HG03571 (cell line): ENCODE data around the gene RANBP3.
"Not testable (repeated sequence)": the region's sequence is repeated elsewhere in the genome, so short reads cannot be mapped to it uniquely, and the experiment has no call there.

ENCODE experiments used
- ATAC-seq: cut with Tn5 transposase; IDR thresholded peaks from one replicate; pipeline ENCODE4 v1.9.1; 2021; ENCODE audit not compliant: unreplicated experiment

RANBP3 gene

DNA sequence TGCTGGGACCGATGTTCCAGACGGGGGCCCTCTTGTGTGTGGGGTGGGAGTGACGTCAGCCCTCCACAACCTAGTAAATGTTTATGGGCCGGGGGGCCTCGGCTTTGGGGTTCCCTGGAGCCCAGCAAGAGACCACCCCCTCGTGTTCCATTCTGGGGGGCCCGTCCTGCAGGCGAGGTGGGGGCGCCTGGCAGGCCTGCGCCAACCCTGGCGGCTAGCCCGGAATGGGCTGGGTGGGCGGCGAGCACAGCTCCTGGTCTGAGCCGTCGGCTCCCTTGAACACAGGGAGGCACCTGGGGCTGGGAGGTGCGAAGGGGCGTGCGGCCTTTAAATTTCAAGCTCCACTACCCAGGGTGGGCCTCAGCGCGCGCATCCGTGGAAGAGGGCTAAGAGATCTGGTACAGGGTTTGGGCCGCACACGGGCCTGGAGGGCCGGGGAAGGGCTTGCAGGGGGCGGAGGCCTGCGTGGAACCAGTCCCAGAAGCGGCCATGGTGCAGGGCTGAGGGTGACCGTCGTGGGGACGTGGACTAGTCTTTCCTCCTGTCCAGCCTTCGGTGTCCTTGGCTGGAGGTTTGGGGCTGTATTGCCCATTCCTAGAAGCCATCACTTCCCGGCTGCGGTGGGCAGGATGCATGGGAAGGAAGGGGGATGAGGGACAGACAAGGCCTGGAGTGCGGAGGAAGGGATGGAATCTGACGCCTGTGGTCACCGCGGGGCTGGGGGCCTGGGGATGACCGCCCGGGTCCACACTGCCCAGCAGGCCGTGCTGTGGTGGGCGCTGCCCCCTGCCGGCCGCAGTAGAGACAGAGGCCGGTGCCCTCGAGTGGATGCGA, 85.8 kb downstream of the RANBP3 start:
- no peak for ATAC-seq

DNA sequence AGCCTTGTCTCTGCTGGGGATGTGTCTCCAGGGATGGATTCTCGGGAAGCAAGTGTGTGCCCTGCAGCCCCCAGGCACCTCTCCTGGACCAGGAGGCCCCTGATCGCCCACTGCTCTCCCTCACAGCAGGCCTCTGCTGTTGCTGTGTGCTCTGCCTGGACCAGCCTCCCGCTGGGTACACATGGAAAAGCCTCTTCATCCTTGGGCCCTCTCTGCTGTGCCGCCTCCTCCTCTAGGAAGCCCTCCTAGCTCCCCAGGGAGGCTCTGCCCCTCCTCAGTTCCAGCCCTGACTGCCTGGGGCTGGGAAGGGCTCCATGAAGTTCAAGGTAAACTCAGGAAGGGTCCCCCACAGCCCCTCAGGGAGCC, 86.4 kb downstream of the RANBP3 start:
- no peak for ATAC-seq

GRCh38 chr19:5890099-5890498, 87.8 kb downstream of the RANBP3 start:
- no peak for ATAC-seq

DNA sequence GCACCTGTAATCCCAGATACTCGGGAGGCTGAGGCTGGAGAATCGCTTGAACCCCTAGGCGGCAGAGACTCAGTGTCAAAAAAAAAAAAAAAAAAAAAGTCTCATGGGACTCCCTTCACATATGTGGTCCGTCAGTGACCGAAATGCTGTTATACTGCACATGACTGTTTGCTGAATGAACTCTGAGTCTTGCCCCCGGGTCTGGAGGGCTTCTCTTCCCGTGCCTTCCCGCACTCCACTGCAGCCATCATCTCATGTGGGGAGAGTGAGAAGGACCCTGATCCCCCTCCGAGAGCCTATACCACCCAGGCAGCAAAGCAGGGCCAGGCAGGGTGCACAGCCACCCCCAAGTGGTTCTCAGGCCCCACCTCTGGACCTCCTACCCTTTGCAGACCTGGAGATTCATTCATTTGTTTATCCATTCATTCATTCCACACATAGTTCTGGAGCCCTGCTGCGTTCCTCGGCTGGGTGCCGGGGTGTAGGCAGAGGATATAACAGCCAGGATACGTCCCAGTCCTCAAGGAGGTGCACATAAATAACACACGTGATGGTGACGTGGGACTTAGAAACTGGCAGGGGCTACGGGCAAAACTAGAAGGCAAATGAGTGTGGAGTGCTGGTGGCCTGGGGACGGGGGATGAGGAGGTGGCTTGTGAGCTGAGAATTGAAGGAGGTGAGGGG, 88.5 kb downstream of the RANBP3 start:
- no peak for ATAC-seq

- not testable (repeated sequence) for ATAC-seq
Observed at GRCh38 chr19:5884065-5884811, 93.7 kb downstream of the RANBP3 start.

DNA sequence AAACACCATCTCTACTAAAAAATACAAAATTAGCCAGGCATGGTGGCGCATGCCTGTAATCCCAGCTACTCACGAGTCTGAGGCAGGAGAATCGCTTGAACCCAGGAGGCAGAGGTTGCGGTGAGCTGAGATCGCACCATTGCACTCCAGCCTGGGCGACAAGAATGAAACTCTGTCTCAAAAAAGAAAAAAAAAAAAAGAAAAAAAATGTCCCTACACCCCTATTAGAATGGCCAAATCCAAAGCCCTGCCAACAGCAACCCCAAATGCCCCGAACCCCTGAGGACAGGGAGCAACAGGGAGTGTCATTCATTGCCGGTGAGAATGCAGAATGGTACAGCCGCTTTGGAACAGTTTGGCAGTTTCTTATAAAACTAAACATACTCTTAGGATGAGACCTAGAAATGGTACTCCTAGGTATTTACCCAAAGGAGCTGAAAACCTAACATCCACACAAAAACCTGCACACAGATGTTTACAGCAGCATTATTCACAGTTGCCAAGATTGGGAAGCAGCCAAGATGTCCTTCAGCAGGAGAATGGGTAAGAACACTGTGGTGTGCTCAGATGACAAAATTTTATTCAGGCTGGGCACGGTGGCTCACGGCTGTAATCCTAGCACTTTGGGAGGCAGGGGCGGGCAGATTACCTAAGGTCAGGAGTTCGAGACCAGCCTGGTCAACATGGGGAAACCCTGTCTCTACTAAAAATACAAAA, 94.6 kb downstream of the RANBP3 start:
- not testable (repeated sequence) for ATAC-seq

- no peak for ATAC-seq
Observed at GRCh38 chr19:5882421-5882968, 95.4 kb downstream of the RANBP3 start.

GRCh38 chr19:5881543-5882299, 96.2 kb downstream of the RANBP3 start:
- no peak for ATAC-seq

- ATAC-seq, result no peak
Observed at GRCh38 chr19:5880604-5881078, 97.3 kb downstream of the RANBP3 start.

DNA sequence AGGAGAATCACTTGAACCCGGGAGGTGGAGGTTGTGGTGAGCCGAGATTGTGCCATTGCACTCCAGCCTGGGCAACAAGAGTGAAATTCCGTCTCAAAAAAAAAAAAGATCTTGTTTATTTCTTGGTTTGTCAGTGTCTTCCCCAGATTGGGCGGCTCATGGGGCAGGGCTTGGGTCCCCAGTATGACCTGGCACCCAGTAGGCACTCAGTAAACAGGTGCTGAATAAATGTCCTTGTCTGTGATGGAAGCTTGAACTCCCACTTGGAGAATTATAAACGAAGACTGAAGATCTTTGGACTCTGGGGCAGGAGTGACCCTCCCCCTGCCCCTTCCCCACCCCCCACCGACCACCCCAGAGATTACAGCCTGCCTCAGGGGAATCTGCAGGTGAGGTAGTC, 97.7 kb downstream of the RANBP3 start:
- no peak for ATAC-seq

GRCh38 chr19:5877882-5878281, 100.1 kb downstream of the RANBP3 start:
- no peak for ATAC-seq

GRCh38 chr19:5877427-5877826, 100.5 kb downstream of the RANBP3 start:
- no peak for ATAC-seq

DNA sequence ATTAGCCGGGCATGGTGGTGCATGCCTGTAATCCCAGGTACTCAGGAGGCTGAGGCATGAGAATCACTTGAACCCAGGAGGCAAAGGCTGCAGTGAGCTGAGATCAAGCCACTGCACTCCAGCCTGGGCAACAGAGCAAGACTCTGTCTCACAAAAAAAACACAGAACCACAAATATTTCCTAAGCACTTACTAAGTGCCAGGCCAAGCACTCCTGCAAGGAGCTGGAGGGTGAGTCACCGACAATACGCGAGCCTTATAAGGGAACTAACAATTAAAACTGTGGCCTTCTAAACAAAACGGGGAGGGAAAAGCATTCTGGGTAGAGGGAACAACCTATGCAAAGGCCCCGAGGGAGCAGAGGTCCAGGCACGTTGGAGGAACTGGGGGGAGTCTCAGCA, 103.4 kb downstream of the RANBP3 start:
- not testable (repeated sequence) for ATAC-seq

DNA sequence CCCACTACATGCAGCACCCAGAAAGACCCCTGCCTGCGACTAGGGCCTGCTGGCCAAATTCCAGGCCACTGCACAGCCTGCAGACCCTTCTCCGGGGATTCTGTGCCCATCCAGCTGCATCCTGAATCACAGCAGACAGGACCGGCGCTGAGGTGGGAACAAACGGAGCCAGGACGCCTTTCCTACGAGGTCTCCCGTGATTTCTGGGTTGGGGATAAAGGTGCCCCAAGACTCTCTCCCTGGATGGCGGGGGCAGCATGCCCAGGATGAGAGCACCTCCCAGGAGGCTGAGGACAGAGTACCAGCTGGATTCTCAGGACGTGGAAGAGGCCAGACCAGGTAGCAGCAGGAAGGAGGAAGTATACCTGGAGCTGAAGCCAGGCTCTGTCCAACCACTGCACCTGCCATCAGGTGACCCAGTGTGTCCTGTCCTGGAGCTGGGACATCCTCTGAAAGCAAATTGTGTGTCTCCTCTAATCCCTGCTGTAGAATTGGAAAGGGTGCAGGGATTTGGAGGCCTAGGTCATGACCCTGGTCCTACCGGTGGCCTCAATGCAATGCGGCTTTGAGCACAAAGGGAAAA, 104.2 kb downstream of the RANBP3 start:
- ATAC-seq, result no peak

DNA sequence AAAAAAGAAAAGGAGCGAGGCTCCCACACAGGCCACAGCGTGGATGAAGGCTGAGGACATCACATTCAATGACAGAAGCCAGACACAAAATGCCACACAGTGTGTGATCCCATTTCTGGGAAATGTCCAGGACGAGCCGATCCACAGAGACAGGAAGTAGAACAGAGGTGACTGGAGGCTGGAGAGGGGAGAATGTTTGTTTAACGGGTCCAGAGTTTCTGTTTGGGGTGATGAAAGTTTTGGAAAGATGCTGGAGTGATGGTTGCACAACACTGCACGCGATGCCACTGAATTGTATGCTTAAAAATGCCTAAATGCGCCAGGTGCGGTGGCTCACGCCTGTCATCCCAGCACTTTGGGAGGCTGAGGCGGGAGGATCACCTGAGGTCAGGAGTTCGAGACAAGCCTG, 107.0 kb downstream of the RANBP3 start:
- ATAC-seq, result no peak

- ATAC-seq, result no peak
Observed at GRCh38 chr19:5867201-5868136, 110.5 kb downstream of the RANBP3 start.
